ENCODE results near the gene LRRC27. TPM values are rescaled to one million over a fixed set of nuclear protein-coding genes. Genes with fewer than 3 reads are reported as not detected.

LRRC27 gene
- total RNA-seq, 1 donor from 2014 or later, result 3.1 TPM

GRCh38 chr10:132386419-132386831, 54.4 kb downstream of the LRRC27 start:
- intact Hi-C loops (cut with micrococcal nuclease), result loop anchor here (5.0 kb wide), 1 partner anchor 251 kb away; no protein-coding TSS in a partner anchor

- intact Hi-C loops (cut with micrococcal nuclease), result loop anchor here (5.0 kb wide), 1 partner anchor 250 kb away; no protein-coding TSS in a partner anchor
Observed at GRCh38 chr10:132386896-132387295, 54.9 kb downstream of the LRRC27 start.

- intact Hi-C loops (cut with micrococcal nuclease), result loop anchor here (1.0 to 5.0 kb wide), 4 partner anchors 60 to 250 kb away; partner anchors contain the start of gene INPP5A
Observed at GRCh38 chr10:132387764-132388210, 55.8 kb downstream of the LRRC27 start.

- intact Hi-C loops (cut with micrococcal nuclease), result loop anchor here (1.0 to 5.0 kb wide), 4 partner anchors 58 to 248 kb away; partner anchors contain the start of gene INPP5A
Observed at GRCh38 chr10:132388891-132389432, 57.0 kb downstream of the LRRC27 start.

- intact Hi-C loops (cut with micrococcal nuclease), result loop anchor here (5.0 kb wide), 1 partner anchor 248 kb away; no protein-coding TSS in a partner anchor
Observed at GRCh38 chr10:132389433-132390169, 57.6 kb downstream of the LRRC27 start.

GRCh38 chr10:132390170-132390920, 58.4 kb downstream of the LRRC27 start:
- intact Hi-C loops (cut with micrococcal nuclease), result no loop called here

- intact Hi-C loops (cut with micrococcal nuclease), result no loop called here
Observed at GRCh38 chr10:132390921-132391675, 59.1 kb downstream of the LRRC27 start.

GRCh38 chr10:132391676-132392020, 59.7 kb downstream of the LRRC27 start:
- intact Hi-C loops (cut with micrococcal nuclease), result no loop called here

GRCh38 chr10:132392184-132392800, 60.3 kb downstream of the LRRC27 start:
- intact Hi-C loops (cut with micrococcal nuclease), result no loop called here

GRCh38 chr10:132392811-132393694, 61.1 kb downstream of the LRRC27 start:
- intact Hi-C loops (cut with micrococcal nuclease), result no loop called here

GRCh38 chr10:132393695-132394181, 61.7 kb downstream of the LRRC27 start:
- intact Hi-C loops (cut with micrococcal nuclease), result no loop called here

- intact Hi-C loops (cut with micrococcal nuclease), result no loop called here
Observed at GRCh38 chr10:132394201-132394811, 62.3 kb downstream of the LRRC27 start.

- intact Hi-C loops (cut with micrococcal nuclease), result no loop called here
Observed at GRCh38 chr10:132394936-132395703, 63.1 kb downstream of the LRRC27 start.

- intact Hi-C loops (cut with micrococcal nuclease), result loop anchor here (2.0 kb wide), 1 partner anchor 89 kb away; the partner anchor contains the start of gene STK32C
Observed at GRCh38 chr10:132395704-132396493, 63.9 kb downstream of the LRRC27 start.

GRCh38 chr10:132396494-132397035, 64.6 kb downstream of the LRRC27 start:
- intact Hi-C loops (cut with micrococcal nuclease), result loop anchor here (1.0 to 2.0 kb wide), 3 partner anchors 51 to 90 kb away; partner anchors contain the start of gene STK32C

GRCh38 chr10:132397036-132397541, 65.1 kb downstream of the LRRC27 start, which contains the start of gene PWWP2B:
TSS of gene PWWP2B (plus strand) at chr10:132397200. CDS start at chr10:132397227, 27 bp downstream.
- intact Hi-C loops (cut with micrococcal nuclease), result loop anchor here (1.0 to 2.0 kb wide), 3 partner anchors 50 to 90 kb away; partner anchors contain the start of gene STK32C
